ENCODE measurements around the gene ELP2.

DNA sequence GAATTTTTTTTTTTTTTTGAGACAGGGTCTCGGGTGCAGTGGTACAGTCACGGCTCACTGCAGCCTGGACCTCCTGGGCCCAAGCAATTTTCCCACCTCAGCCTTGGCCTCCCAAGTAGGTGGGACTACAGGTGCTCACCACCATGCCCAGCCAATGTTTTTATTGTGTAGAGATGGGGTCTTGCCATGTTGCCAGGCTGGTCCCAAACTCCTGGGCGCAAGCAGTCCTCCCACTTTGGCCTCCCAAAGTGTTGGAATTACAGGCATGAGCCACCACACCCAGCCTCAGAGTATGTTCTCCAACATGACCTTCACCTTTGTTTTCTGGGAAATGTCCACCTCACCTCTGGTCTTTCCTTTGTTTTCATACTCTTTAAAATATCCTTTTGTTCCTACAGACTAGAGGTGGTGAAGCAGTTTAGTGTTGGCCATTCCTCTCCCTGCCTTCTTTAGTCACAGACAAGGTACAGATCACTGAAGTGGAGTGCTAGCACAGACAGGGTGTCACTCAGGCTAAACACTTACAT, 38.1 kb downstream of the ELP2 start:
- TF ChIP-seq CTCF (IDR thresholded peaks at IDR 0.05), result no peak
- no peak for TF ChIP-seq EZH2 (IDR thresholded peaks at IDR 0.05)
- TF ChIP-seq EZH2phosphoT487 (IDR thresholded peaks at IDR 0.05), result no peak

Measured in neural progenitor cell (in vitro differentiated cells).